Measurements from ENCODE around the gene SH3RF3.

Gene SH3RF3

GRCh38 chr2:109348190-109348589, 219.2 kb downstream of the SH3RF3 start:
- DNase-seq (ENCODE audit: low read depth in 2 of 3, low spot score in 1 of 3): no peak

GRCh38 chr2:109348671-109349502, 219.9 kb downstream of the SH3RF3 start:
- no peak for DNase-seq (ENCODE audit: low read depth in 2 of 3, low spot score in 1 of 3)

- no peak for DNase-seq (ENCODE audit: low read depth in 2 of 3, low spot score in 1 of 3)
Observed at GRCh38 chr2:109349503-109350465, 220.8 kb downstream of the SH3RF3 start.

- no peak for DNase-seq (ENCODE audit: low read depth in 2 of 3, low spot score in 1 of 3)
Observed at GRCh38 chr2:109350526-109350925, 221.5 kb downstream of the SH3RF3 start.

GRCh38 chr2:109351164-109351756, 222.3 kb downstream of the SH3RF3 start:
- DNase-seq (ENCODE audit: low read depth in 2 of 3, low spot score in 1 of 3): no peak

GRCh38 chr2:109352056-109352897, 223.3 kb downstream of the SH3RF3 start:
- DNase-seq (ENCODE audit: low read depth in 2 of 3, low spot score in 1 of 3): no peak

GRCh38 chr2:109352898-109353689, 224.1 kb downstream of the SH3RF3 start:
- DNase-seq (ENCODE audit: low read depth in 2 of 3, low spot score in 1 of 3): no peak

- DNase-seq (ENCODE audit: low read depth in 2 of 3, low spot score in 1 of 3): no peak
Observed at GRCh38 chr2:109353806-109354745, 225.1 kb downstream of the SH3RF3 start.

GRCh38 chr2:109355192-109355843, 226.3 kb downstream of the SH3RF3 start:
- no peak for DNase-seq (ENCODE audit: low read depth in 2 of 3, low spot score in 1 of 3)

GRCh38 chr2:109356324-109357035, 227.5 kb downstream of the SH3RF3 start:
- DNase-seq (ENCODE audit: low read depth in 2 of 3, low spot score in 1 of 3): no peak

- no peak for DNase-seq (ENCODE audit: low read depth in 2 of 3, low spot score in 1 of 3)
Observed at GRCh38 chr2:109364217-109364616, 235.2 kb downstream of the SH3RF3 start.

- no peak for DNase-seq (ENCODE audit: low read depth in 2 of 3, low spot score in 1 of 3)
Observed at GRCh38 chr2:109365131-109365530, 236.1 kb downstream of the SH3RF3 start.

- DNase-seq (ENCODE audit: low read depth in 2 of 3, low spot score in 1 of 3): no peak
Observed at GRCh38 chr2:109367683-109368082, 238.7 kb downstream of the SH3RF3 start.

GRCh38 chr2:109368798-109369197, 239.8 kb downstream of the SH3RF3 start:
- no peak for DNase-seq (ENCODE audit: low read depth in 2 of 3, low spot score in 1 of 3)

GRCh38 chr2:109369671-109370191, 240.7 kb downstream of the SH3RF3 start:
- DNase-seq (ENCODE audit: low read depth in 2 of 3, low spot score in 1 of 3): no peak

- no peak for DNase-seq (ENCODE audit: low read depth in 2 of 3, low spot score in 1 of 3)
Observed at GRCh38 chr2:109370399-109371035, 241.5 kb downstream of the SH3RF3 start.
